ENCODE data around the gene PSD2. TPM values are rescaled to one million over a fixed set of nuclear protein-coding genes. Genes with fewer than 3 reads are reported as not detected.
A peak's percentile ranks its signal among the peaks of the same experiment; 100 is the strongest.

The PSD2 gene
- total RNA-seq, 2 experiments from 2014 or later: 0.08 TPM; not detected in 1

DNA sequence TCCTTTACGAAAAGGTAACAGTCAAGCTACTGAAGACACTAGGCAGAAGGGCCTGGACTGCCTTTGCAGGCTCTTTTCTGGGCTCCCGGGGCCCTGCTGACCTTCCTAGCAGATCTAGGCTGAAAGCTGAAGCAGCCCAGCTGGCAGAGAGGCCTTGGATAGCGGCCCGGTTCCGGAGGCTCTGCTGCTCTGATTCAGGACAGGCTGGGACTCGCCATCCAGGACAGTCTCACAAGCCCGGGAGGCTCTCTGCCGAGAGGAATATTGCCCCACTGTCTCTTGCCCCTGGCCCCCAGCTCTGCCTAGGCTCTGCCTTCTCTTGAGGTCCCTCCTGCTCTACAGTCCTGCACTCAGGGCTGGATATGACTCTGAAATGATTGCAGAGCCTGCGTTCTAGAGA is 67.8 kb downstream of the PSD2 start:
- no peaks in the 10 kb centered on the region for H3K4me1 Mint-ChIP-seq (ENCODE audit: low read depth)
- H3K36me3 ChIP-seq (ENCODE audit: insufficient read depth, low read length): no peaks in the 10 kb centered on the region
- H3K27ac Mint-ChIP-seq: no peak overlapping the region
- peaks cover 6 to 9% of the 10 kb centered on the region in 2 experiments for H3K27me3 ChIP-seq (ENCODE audit: control insufficient read depth in 1 of 2, insufficient read depth in 2 of 2, low read length in 2 of 2)
- no peaks in the 10 kb centered on the region for H3K4me1 ChIP-seq (ENCODE audit: insufficient read depth, low read length)
- H3K9me3 ChIP-seq (ENCODE audit: control insufficient read depth in 1 of 2, insufficient read depth in 1 of 2, low read length in 2 of 2): no peaks in the 10 kb centered on the region
- no peaks in the 10 kb centered on the region for H3K9me3 Mint-ChIP-seq
- H3K36me3 Mint-ChIP-seq (ENCODE audit: low read depth): no peaks in the 10 kb centered on the region
- TF ChIP-seq, protein P1, sequence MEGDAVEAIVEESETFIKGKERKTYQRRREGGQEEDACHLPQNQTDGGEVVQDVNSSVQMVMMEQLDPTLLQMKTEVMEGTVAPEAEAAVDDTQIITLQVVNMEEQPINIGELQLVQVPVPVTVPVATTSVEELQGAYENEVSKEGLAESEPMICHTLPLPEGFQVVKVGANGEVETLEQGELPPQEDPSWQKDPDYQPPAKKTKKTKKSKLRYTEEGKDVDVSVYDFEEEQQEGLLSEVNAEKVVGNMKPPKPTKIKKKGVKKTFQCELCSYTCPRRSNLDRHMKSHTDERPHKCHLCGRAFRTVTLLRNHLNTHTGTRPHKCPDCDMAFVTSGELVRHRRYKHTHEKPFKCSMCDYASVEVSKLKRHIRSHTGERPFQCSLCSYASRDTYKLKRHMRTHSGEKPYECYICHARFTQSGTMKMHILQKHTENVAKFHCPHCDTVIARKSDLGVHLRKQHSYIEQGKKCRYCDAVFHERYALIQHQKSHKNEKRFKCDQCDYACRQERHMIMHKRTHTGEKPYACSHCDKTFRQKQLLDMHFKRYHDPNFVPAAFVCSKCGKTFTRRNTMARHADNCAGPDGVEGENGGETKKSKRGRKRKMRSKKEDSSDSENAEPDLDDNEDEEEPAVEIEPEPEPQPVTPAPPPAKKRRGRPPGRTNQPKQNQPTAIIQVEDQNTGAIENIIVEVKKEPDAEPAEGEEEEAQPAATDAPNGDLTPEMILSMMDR (IDR thresholded peaks at IDR 0.05): no peak
- POLR2A ChIA-PET: no interaction called here
- CTCF ChIA-PET: interaction anchor here (1.6 kb wide), 1 partner anchor 105 kb away, joined by 5 read pairs; no protein-coding TSS in a partner anchor
- DNase-seq (no peak), ATAC-seq (ENCODE audit: poor library complexity) (no peak)
- H3K27me3 Mint-ChIP-seq: peaks cover 3% of the 10 kb centered on the region
- H3K4me3 ChIP-seq (ENCODE audit: low read length): no peak overlapping the region
- H3K4me3 Mint-ChIP-seq: no peak overlapping the region
- intact Hi-C loops (cut with DNase I, micrococcal nuclease): no loop called here
- H3K27ac ChIP-seq (ENCODE audit: low read depth in 1 of 2, low read length in 2 of 2): no peak overlapping the region

DNA sequence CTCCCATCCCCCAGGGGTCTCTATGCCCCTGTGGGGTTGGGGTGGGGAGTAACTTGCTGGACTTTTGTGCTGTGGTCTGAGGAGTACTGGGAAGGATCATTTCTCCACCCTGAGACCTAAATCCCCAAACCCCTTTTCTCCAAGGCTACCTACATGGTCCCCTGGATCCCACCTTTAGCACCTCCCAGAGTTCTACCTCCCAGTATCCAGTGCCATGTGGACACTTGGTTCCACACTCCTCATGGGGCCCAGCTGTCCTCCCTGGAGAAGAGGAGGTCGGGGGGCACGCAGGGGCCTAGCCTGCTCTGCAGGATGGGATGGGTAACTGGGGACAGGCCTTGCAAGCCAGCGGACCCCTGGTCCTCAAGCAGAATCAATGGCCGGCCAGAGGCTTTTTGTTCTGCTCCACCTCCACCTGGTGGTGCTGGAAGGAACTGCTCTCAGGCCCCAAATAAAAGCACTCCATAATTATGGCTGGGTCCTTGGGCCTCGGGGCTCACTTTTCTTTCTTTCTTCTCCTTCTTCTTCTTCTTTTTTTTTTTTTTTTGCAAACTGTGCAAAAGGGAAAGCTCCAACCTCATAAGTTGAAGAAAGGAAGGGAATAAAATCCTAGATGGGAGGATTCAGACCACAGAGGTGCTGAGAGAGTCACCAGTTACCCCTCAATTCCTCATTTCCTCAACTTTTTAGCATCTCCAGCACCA is 68.4 kb downstream of the PSD2 start:
- intact Hi-C loops (cut with DNase I, micrococcal nuclease): loop anchor here (1.0 kb wide), 1 partner anchor 77 kb away; no protein-coding TSS in a partner anchor

DNA sequence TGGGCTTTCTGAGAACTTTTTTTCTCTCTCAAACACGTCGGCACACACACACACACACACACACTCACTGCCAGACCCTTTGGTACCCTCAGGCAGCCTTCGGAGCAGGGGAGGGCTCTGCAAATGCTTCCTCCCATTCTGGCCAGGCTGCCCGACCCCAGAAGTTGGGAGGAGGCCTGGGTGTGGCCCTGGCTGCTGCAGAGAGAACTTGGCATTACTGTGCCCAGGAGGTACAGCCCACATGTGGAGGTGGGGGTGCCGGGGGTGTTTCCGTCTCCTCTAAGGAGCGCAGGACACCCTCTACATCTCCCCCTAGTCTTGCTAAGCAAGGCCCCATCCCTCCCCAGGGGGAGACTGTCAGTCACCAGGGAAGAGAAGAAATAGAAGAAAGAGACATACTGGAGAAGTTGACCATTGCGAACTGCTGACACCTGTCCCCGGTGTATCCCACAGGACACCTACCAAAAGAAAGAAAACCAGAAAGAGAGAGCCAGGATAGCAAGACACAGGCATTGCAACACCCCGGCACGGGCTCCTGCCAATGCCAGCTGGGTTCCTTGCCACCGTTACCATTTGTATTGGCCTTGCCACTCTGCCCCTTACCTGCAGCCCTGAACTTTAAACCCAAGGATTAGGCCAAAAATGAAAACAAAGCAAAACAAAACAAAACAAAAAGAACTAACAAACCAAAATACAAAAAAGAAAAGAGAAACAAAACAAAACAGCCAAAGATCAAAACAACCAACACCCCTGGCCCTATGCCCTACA is 69.3 kb downstream of the PSD2 start:
- intact Hi-C loops (cut with DNase I, micrococcal nuclease): loop anchor here (1.0 kb wide), 1 partner anchor 78 kb away; no protein-coding TSS in a partner anchor
- peaks cover 4% of the 10 kb centered on the region for H3K27me3 Mint-ChIP-seq

More for the DNA sequence above, 68.4 kb downstream of the PSD2 start:
- DNase-seq (peak; percentile 21 to 69 (median 43)), ATAC-seq (ENCODE audit: poor library complexity) (peak; percentile 71)
- Mint-ChIP-seq H3K27ac (no peak overlapping the region), H3K36me3 (ENCODE audit: low read depth) (no peaks in the 10 kb centered on the region), H3K4me3 (no peak overlapping the region), H3K9me3 (no peaks in the 10 kb centered on the region), H3K4me1 (ENCODE audit: low read depth) (no peaks in the 10 kb centered on the region), H3K27me3 (peaks cover 3% of the 10 kb centered on the region)
- Histone ChIP-seq H3K36me3 (ENCODE audit: insufficient read depth, low read length) (no peaks in the 10 kb centered on the region), H3K4me1 (ENCODE audit: insufficient read depth, low read length) (no peaks in the 10 kb centered on the region), H3K27me3 (ENCODE audit: control insufficient read depth in 1 of 2, insufficient read depth in 2 of 2, low read length in 2 of 2) (peaks cover 6 to 9% of the 10 kb centered on the region in 2 experiments), H3K27ac (ENCODE audit: low read depth in 1 of 2, low read length in 2 of 2) (no peak overlapping the region), H3K4me3 (ENCODE audit: low read length) (no peak overlapping the region), H3K9me3 (ENCODE audit: control insufficient read depth in 1 of 2, insufficient read depth in 1 of 2, low read length in 2 of 2) (no peaks in the 10 kb centered on the region)
- TF ChIP-seq, protein P1 (IDR thresholded peaks at IDR 0.05): peak; percentile 73
- POLR2A ChIA-PET: no interaction called here
- CTCF ChIA-PET: interaction anchor here (0.7 to 1.6 kb wide), 2 partner anchors 77 to 105 kb away, joined by 3 to 5 read pairs; no protein-coding TSS in a partner anchor

More for the DNA sequence above, 69.3 kb downstream of the PSD2 start:
- TF ChIP-seq, protein P1 (IDR thresholded peaks at IDR 0.05): no peak
- ChIA-PET POLR2A (no interaction called here), CTCF (interaction anchor here (0.7 to 1.6 kb wide), 2 partner anchors 78 to 104 kb away, joined by 3 to 5 read pairs; no protein-coding TSS in a partner anchor)
- ATAC-seq (ENCODE audit: poor library complexity) (no peak), DNase-seq (no peak)
- Histone ChIP-seq H3K27ac (ENCODE audit: low read depth in 1 of 2, low read length in 2 of 2) (no peak overlapping the region), H3K9me3 (ENCODE audit: control insufficient read depth in 1 of 2, insufficient read depth in 1 of 2, low read length in 2 of 2) (no peaks in the 10 kb centered on the region), H3K36me3 (ENCODE audit: insufficient read depth, low read length) (no peaks in the 10 kb centered on the region), H3K27me3 (ENCODE audit: control insufficient read depth in 1 of 2, insufficient read depth in 2 of 2, low read length in 2 of 2) (peaks cover 6 to 9% of the 10 kb centered on the region in 2 experiments), H3K4me3 (ENCODE audit: low read length) (no peak overlapping the region), H3K4me1 (ENCODE audit: insufficient read depth, low read length) (no peaks in the 10 kb centered on the region)
- Mint-ChIP-seq H3K36me3 (ENCODE audit: low read depth) (no peaks in the 10 kb centered on the region), H3K27ac (no peak overlapping the region), H3K4me3 (no peak overlapping the region), H3K9me3 (no peaks in the 10 kb centered on the region), H3K4me1 (ENCODE audit: low read depth) (no peaks in the 10 kb centered on the region)
